ENCODE data around the gene FBXO36. TPM values are rescaled to one million over a fixed set of nuclear protein-coding genes. Genes with fewer than 3 reads are reported as not detected.

The FBXO36 gene
- polyA plus RNA-seq, 1 donor (not counting 4 experiments of a cell fraction or from before 2014, with no cell fraction given), result 1.7 TPM

- Histone ChIP-seq H3K4me1 (ENCODE audit: control insufficient read depth, extremely low read depth, insufficient read depth, low read length) (no peaks in the 10 kb centered on the region), H3K27ac (ENCODE audit: control insufficient read depth, insufficient read depth, low read length) (no peak overlapping the region), H3K79me2 (ENCODE audit: control insufficient read depth, insufficient read depth, low read length) (no peaks in the 10 kb centered on the region), H2AFZ (ENCODE audit: control insufficient read depth, low read length) (no peak overlapping the region), H3K4me3 (ENCODE audit: control insufficient read depth in 2 of 3, extremely low read depth in 1 of 3, insufficient read depth in 2 of 3, low read depth in 1 of 3, low read length in 3 of 3) (no peak overlapping the region), H3K9me3 (ENCODE audit: control insufficient read depth, low read depth, low read length) (no peaks in the 10 kb centered on the region), H4K20me1 (ENCODE audit: control insufficient read depth, extremely low read depth, insufficient read depth, low read length) (no peaks in the 10 kb centered on the region), H3K36me3 (ENCODE audit: control insufficient read depth in 2 of 2, extremely low read depth in 1 of 2, insufficient read depth in 2 of 2, low read length in 2 of 2) (no peaks in the 10 kb centered on the region), H3K4me2 (ENCODE audit: control insufficient read depth, extremely low read depth, insufficient read depth, low read depth, low read length) (no peak overlapping the region), H3K9ac (ENCODE audit: control insufficient read depth, extremely low read depth, insufficient read depth, low read length) (no peak overlapping the region), H3K27me3 (ENCODE audit: control insufficient read depth, extremely low read depth, insufficient read depth, low read length) (no peaks in the 10 kb centered on the region), H3K9me1 (ENCODE audit: control insufficient read depth, extremely low read depth, insufficient read depth, low read length) (no peaks in the 10 kb centered on the region)
- FAIRE-seq, result no peak
- TF ChIP-seq CTCF (optimal IDR thresholded peaks at IDR 0.05 in 1 of 3, IDR thresholded peaks at IDR 0.05 in 1 of 3, conservative IDR thresholded peaks at IDR 0.05 in 1 of 3; ENCODE audit: extremely low read depth in 1 of 3, insufficient read depth in 2 of 3, low read length in 3 of 3) (no peak), EZH2 (IDR thresholded peaks at IDR 0.05; ENCODE audit: low read length) (no peak)
- dilution Hi-C loops (cut with MboI; ENCODE audit: extremely low pct_ligation_motif_present, low sequenced_read_pairs), result no loop called here
- DNase-seq (ENCODE audit: low read depth, low spot score), result no peak
Observed at GRCh38 chr2:230012267-230012884, 90.1 kb downstream of the FBXO36 start.

GRCh38 chr2:230016844-230017243 lies 94.5 kb downstream of the FBXO36 start:
- Histone ChIP-seq H3K4me2 (ENCODE audit: control insufficient read depth, extremely low read depth, insufficient read depth, low read depth, low read length) (no peak overlapping the region), H3K79me2 (ENCODE audit: control insufficient read depth, insufficient read depth, low read length) (no peaks in the 10 kb centered on the region), H2AFZ (ENCODE audit: control insufficient read depth, low read length) (no peak overlapping the region), H3K4me1 (ENCODE audit: control insufficient read depth, extremely low read depth, insufficient read depth, low read length) (no peaks in the 10 kb centered on the region), H3K9ac (ENCODE audit: control insufficient read depth, extremely low read depth, insufficient read depth, low read length) (no peak overlapping the region), H3K27me3 (ENCODE audit: control insufficient read depth, extremely low read depth, insufficient read depth, low read length) (no peaks in the 10 kb centered on the region), H3K9me3 (ENCODE audit: control insufficient read depth, low read depth, low read length) (no peaks in the 10 kb centered on the region), H4K20me1 (ENCODE audit: control insufficient read depth, extremely low read depth, insufficient read depth, low read length) (no peaks in the 10 kb centered on the region), H3K9me1 (ENCODE audit: control insufficient read depth, extremely low read depth, insufficient read depth, low read length) (no peaks in the 10 kb centered on the region), H3K27ac (ENCODE audit: control insufficient read depth, insufficient read depth, low read length) (no peak overlapping the region), H3K4me3 (ENCODE audit: control insufficient read depth in 2 of 3, extremely low read depth in 1 of 3, insufficient read depth in 2 of 3, low read depth in 1 of 3, low read length in 3 of 3) (no peak overlapping the region), H3K36me3 (ENCODE audit: control insufficient read depth in 2 of 2, extremely low read depth in 1 of 2, insufficient read depth in 2 of 2, low read length in 2 of 2) (no peaks in the 10 kb centered on the region)
- FAIRE-seq, result no peak
- dilution Hi-C loops (cut with MboI; ENCODE audit: extremely low pct_ligation_motif_present, low sequenced_read_pairs), result no loop called here
- no peak for DNase-seq (ENCODE audit: low read depth, low spot score)
- TF ChIP-seq CTCF (optimal IDR thresholded peaks at IDR 0.05 in 1 of 3, IDR thresholded peaks at IDR 0.05 in 1 of 3, conservative IDR thresholded peaks at IDR 0.05 in 1 of 3; ENCODE audit: extremely low read depth in 1 of 3, insufficient read depth in 2 of 3, low read length in 3 of 3) (no peak), EZH2 (IDR thresholded peaks at IDR 0.05; ENCODE audit: low read length) (no peak)

All from keratinocyte (primary cell).